GM18861 (cell line): ENCODE data around the gene PTPRN2.
"Not testable (repeated sequence)": the region's sequence is repeated elsewhere in the genome, so short reads cannot be mapped to it uniquely, and the experiment has no call there.

Experiments used
- ATAC-seq: cut with Tn5 transposase; IDR thresholded peaks from one replicate; pipeline ENCODE4 v1.9.1; 2021; ENCODE audit not compliant: unreplicated experiment

The PTPRN2 gene

GRCh38 chr7:158520825-158521224, 66.8 kb downstream of the PTPRN2 start:
- ATAC-seq, result no peak

GRCh38 chr7:158519633-158520174, 67.9 kb downstream of the PTPRN2 start:
- no peak for ATAC-seq

GRCh38 chr7:158518980-158519632, 68.5 kb downstream of the PTPRN2 start:
- ATAC-seq, result no peak

GRCh38 chr7:158517571-158517970, 70.1 kb downstream of the PTPRN2 start:
- ATAC-seq, result no peak

- ATAC-seq, result no peak
Measured at GRCh38 chr7:158517072-158517471, 70.6 kb downstream of the PTPRN2 start.

- no peak for ATAC-seq
Measured at GRCh38 chr7:158516524-158516923, 71.1 kb downstream of the PTPRN2 start.

GRCh38 chr7:158512869-158513268, 74.8 kb downstream of the PTPRN2 start:
- ATAC-seq, result no peak

- ATAC-seq, result no peak
Measured at GRCh38 chr7:158512042-158512441, 75.6 kb downstream of the PTPRN2 start.

- no peak for ATAC-seq
Measured at GRCh38 chr7:158508802-158509385, 78.7 kb downstream of the PTPRN2 start.

GRCh38 chr7:158508321-158508720, 79.3 kb downstream of the PTPRN2 start:
- ATAC-seq, result not testable (repeated sequence)

GRCh38 chr7:158507917-158508316, 79.7 kb downstream of the PTPRN2 start:
- ATAC-seq, result no peak

- not testable (repeated sequence) for ATAC-seq
Measured at GRCh38 chr7:158507175-158507574, 80.4 kb downstream of the PTPRN2 start.

GRCh38 chr7:158506626-158507025, 81.0 kb downstream of the PTPRN2 start:
- ATAC-seq, result no peak

GRCh38 chr7:158505683-158506082, 81.9 kb downstream of the PTPRN2 start:
- ATAC-seq, result no peak

GRCh38 chr7:158502068-158502750, 85.4 kb downstream of the PTPRN2 start:
- no peak for ATAC-seq

- ATAC-seq, result no peak
Measured at GRCh38 chr7:158501393-158502067, 86.1 kb downstream of the PTPRN2 start.

- ATAC-seq, result no peak
Measured at GRCh38 chr7:158500651-158501052, 87.0 kb downstream of the PTPRN2 start.

GRCh38 chr7:158499082-158499455, 88.6 kb downstream of the PTPRN2 start:
- no peak for ATAC-seq

GRCh38 chr7:158498443-158499081, 89.1 kb downstream of the PTPRN2 start:
- ATAC-seq, result no peak

- no peak for ATAC-seq
Measured at GRCh38 chr7:158497627-158498026, 90.0 kb downstream of the PTPRN2 start.

- ATAC-seq, result no peak
Measured at GRCh38 chr7:158495786-158496185, 91.8 kb downstream of the PTPRN2 start.
